ENCODE data around the gene NPIPA1.
"Not testable (repeated sequence)": the region's sequence is repeated elsewhere in the genome, so short reads cannot be mapped to it uniquely, and the experiment has no call there.

The NPIPA1 gene

GRCh38 chr16:14976971-14977736, 39.9 kb downstream of the NPIPA1 start:
- in situ Hi-C loops (cut with MboI; ENCODE audit: low sequenced_read_pairs) = not testable (repeated sequence)

DNA sequence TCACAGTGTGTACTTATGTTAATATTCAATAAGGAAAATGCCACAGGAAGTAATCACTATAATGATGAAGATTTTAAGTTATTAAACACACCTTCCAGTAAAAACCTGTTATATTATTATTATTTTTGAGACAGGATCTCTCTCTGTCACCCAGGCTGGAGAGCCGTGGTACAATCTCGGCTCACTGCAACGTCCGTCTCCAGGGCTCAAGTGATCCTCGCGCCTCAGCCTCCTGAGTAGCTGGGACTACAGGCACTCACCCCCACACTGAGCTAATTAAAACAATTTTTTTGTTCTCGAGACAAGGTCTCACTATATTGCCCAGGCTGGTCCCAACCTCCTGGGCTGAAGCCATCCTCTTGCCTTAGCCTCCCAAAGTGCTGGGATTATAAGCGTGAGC, 41.0 kb downstream of the NPIPA1 start:
- in situ Hi-C loops (cut with MboI; ENCODE audit: low sequenced_read_pairs) = not testable (repeated sequence)

DNA sequence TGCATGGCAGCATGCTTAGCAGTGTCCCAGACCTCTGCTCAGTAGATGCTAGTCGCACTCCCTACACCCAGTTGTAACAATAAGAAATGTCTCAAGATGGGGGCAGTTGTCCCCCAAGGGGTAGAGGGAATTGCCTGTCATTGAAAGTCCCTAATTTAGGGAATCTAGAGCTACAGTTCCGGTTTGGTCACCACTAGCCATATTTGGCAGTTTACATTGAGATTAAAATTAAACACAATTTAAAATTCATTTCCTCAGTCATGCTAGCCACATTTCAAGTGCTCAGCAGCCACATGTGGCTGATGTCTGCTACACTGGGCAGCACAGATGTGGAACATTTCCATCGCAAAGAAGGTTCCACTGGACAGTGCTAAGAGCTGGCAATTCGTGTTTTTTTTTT, 41.7 kb downstream of the NPIPA1 start:
- in situ Hi-C loops (cut with MboI; ENCODE audit: low sequenced_read_pairs) = not testable (repeated sequence)

- in situ Hi-C loops (cut with MboI; ENCODE audit: low sequenced_read_pairs) = not testable (repeated sequence)
These were observed 44.0 kb downstream of the NPIPA1 start for GRCh38 chr16:14981234-14981633.

DNA sequence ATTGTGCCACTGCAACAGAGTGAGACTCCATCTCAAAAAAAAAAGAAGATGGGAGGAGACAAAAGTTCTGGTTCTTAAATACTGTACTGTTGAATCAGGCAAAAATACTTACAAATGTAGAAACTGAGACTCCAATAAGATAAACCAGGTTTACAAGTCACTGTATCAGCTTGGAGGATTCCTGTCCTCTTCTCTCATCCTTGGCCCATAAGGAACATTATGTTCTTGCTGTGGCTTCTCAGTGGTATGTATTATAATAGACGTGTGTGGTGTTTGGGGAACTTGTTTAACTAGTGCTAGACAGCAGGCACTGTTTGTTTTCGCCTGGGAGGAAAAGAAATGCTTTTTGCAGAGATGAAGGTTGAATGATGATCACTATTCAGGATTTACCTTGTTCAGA, 45.3 kb downstream of the NPIPA1 start:
- in situ Hi-C loops (cut with MboI; ENCODE audit: low sequenced_read_pairs) = not testable (repeated sequence)

GRCh38 chr16:14988092-14988491, 50.8 kb downstream of the NPIPA1 start:
- in situ Hi-C loops (cut with MboI; ENCODE audit: low sequenced_read_pairs) = not testable (repeated sequence)

DNA sequence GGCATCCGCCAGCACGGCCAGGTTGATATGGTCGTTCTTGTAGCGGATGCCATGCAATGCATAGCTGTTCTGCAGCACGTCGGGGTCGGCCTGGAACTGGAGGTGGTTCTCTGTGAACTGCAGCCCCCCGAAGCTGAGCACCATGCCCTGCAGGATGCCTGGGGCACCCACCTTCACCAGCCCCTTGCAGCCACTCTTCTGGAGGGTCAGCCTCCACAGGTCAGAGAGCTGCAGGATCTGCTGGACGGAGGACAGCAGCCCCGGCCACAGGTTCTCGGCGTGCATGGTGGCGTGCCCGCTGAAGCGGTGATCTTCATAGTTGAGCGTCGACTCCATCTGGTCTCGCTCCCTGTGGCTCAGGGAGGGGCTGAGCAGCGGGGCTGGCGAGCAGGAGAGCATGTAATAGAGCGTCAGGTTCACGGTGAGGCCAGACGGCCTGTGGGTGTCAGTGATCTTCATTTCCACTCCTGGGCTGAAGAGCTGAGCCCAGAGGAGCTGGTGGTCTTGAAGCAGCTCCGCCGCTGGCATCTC, 51.5 kb downstream of the NPIPA1 start:
- in situ Hi-C loops (cut with MboI; ENCODE audit: low sequenced_read_pairs) = not testable (repeated sequence)

- in situ Hi-C loops (cut with MboI; ENCODE audit: low sequenced_read_pairs) = not testable (repeated sequence)
These were observed 52.3 kb downstream of the NPIPA1 start for GRCh38 chr16:14989291-14990281.

DNA sequence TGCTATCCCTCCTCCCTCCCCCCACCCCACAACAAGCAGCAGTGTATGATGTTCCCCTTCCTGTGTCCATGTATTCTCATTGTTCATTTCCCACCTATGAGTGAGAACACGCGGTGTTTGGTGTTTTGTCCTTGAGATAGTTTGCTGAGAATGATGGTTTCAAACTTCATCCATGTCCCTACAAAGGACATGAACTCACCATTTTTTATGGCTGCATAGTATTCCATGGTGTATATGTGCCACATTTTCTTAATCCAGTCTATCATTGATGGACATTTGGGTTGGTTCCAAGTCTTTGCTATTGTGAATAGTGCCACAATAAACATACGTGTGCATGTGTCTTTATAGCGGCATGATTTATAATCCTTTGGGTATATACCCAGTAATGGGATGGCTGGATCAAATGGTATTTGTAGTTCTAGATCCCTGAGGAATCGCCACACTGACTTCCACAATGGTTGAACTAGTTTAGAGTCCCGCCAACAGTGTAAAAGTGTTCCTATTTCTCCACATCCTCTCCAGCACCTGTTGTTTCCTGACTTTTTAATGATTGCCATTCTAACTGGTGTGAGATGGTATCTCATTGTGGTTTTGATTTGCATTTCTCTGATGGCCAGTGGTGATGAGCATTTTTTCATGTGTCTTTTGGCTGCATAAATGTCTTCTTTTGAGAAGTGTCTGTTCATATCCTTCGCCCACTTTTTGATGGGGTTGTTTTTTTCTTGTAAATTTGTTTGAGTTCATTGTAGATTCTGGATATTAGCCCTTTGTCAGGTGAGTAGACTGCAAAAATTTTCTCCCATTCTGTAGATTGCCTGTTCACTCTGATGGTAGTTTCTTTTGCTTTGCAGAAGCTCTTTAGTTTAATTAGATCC, 56.3 kb downstream of the NPIPA1 start:
- in situ Hi-C loops (cut with MboI; ENCODE audit: low sequenced_read_pairs) = not testable (repeated sequence)

DNA sequence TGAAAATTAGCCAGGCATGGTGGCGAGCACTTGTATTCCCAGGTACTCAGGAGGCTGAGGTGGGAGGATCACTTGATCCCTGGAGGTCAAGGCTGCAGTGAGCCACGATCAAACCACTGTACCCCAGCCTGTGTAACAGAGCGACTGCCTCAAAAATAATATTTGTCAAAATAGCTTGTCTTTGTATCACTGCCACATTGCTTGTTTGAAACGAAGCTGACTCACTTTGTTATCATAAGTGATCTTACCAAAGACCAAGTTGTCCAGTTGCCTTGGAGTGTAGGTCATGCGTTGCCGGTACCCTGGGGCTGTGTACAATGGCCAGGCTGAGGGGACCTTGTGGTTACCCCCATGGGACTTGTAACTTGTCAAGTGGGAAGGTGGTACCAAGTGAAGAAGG, 59.5 kb downstream of the NPIPA1 start:
- in situ Hi-C loops (cut with MboI; ENCODE audit: low sequenced_read_pairs) = not testable (repeated sequence)

GRCh38 chr16:14998300-14998699, 61.1 kb downstream of the NPIPA1 start:
- in situ Hi-C loops (cut with MboI; ENCODE audit: low sequenced_read_pairs) = not testable (repeated sequence)

DNA sequence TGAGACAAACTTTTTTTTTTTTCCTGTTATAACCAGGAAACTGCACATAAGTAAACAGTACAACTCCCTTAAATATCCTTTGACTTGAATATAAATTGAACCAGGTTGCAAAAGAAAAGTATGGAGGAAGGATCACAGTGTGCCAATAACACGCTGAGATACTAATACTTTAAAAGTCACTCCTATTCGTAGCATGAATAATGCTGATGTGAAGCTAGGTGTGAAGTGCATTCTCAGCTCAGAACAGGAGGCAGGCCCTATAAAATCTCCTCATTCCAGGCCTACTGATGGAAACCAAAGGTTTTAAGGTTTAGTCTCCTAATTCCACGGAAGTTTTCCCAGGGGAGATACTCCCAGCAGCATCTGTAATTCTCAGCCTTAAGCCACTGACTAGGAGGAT, 62.6 kb downstream of the NPIPA1 start:
- in situ Hi-C loops (cut with MboI; ENCODE audit: low sequenced_read_pairs) = not testable (repeated sequence)
